PFSK-1 (cell line): ENCODE data around the gene IGSF5.

Experiments used
- FOXP2 ChIP-seq: optimal IDR thresholded peaks from 2 replicates; pipeline ENCODE3; 2011; ENCODE audit warnings: borderline replicate concordance, control low read depth, inconsistent platforms; ENCODE audit not compliant: insufficient read depth; ENCODE audit errors: extremely low read length, extremely low read depth
- POLR2AphosphoS5 ChIP-seq: IDR thresholded peaks from 2 replicates; pipeline ENCODE4 v1.6.1; 2012; ENCODE audit warnings: low read depth, mild to moderate bottlenecking, control low read depth, low read length, moderate library complexity
- SIN3A ChIP-seq: IDR thresholded peaks from 2 replicates; pipeline ENCODE4 v1.6.1; 2012; ENCODE audit warnings: mild to moderate bottlenecking, low read length, moderate library complexity, borderline replicate concordance; ENCODE audit not compliant: insufficient read depth
- TAF1 ChIP-seq: IDR thresholded peaks from 2 replicates; pipeline ENCODE4 v1.6.1; 2012; ENCODE audit warnings: low read length, control low read depth, borderline replicate concordance; ENCODE audit not compliant: insufficient read depth
- TF ChIP-seq, protein P1 (sequence below), 2 experiments: IDR thresholded peaks; 2 replicates each; pipeline versions ENCODE4 v1.6.1 to v1.8.0; 2011 to 2012; ENCODE audit warnings: low read depth in 2 of 2, low read length in 2 of 2, control low read depth in 1 of 2, inconsistent platforms in 1 of 2, mild to moderate bottlenecking in 1 of 2, moderate library complexity in 1 of 2; ENCODE audit not compliant: insufficient read depth in 1 of 2

Gene IGSF5

GRCh38 chr21:39845571-39846130 lies 100.7 kb downstream of the IGSF5 start:
- no peak for TF ChIP-seq POLR2AphosphoS5
- no peak for TF ChIP-seq SIN3A
- no peak for TF ChIP-seq TAF1
- TF ChIP-seq FOXP2: no peak
- TF ChIP-seq, protein P1, sequence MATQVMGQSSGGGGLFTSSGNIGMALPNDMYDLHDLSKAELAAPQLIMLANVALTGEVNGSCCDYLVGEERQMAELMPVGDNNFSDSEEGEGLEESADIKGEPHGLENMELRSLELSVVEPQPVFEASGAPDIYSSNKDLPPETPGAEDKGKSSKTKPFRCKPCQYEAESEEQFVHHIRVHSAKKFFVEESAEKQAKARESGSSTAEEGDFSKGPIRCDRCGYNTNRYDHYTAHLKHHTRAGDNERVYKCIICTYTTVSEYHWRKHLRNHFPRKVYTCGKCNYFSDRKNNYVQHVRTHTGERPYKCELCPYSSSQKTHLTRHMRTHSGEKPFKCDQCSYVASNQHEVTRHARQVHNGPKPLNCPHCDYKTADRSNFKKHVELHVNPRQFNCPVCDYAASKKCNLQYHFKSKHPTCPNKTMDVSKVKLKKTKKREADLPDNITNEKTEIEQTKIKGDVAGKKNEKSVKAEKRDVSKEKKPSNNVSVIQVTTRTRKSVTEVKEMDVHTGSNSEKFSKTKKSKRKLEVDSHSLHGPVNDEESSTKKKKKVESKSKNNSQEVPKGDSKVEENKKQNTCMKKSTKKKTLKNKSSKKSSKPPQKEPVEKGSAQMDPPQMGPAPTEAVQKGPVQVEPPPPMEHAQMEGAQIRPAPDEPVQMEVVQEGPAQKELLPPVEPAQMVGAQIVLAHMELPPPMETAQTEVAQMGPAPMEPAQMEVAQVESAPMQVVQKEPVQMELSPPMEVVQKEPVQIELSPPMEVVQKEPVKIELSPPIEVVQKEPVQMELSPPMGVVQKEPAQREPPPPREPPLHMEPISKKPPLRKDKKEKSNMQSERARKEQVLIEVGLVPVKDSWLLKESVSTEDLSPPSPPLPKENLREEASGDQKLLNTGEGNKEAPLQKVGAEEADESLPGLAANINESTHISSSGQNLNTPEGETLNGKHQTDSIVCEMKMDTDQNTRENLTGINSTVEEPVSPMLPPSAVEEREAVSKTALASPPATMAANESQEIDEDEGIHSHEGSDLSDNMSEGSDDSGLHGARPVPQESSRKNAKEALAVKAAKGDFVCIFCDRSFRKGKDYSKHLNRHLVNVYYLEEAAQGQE (IDR thresholded peaks at IDR 0.05; ENCODE audit: insufficient read depth in 1 of 2, low read depth in 2 of 2, low read length in 2 of 2): no peak

DNA sequence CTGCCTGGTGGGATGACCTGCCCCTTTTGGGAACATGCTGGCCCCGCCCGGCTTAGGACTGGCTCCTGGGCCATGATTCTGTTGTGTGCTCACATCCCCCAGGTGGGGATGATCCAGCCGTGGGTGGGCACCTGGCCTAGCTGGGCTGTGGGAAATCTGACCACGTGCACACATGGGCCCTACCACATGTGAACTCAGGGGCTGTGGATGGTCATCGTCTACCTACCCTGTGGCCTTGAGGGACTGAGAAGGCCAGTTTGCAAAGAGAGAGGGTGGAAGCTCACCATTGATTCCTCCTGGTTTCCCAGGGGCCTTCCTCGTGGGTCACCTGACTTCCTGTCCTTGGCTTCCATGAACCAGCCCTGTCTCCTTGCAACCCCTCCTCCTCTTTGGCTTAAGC lies 102.9 kb downstream of the IGSF5 start:
- TF ChIP-seq SIN3A (no peak), POLR2AphosphoS5 (no peak), TAF1 (no peak), FOXP2 (no peak)
- TF ChIP-seq, protein P1 (IDR thresholded peaks at IDR 0.05; ENCODE audit: insufficient read depth in 1 of 2, low read depth in 2 of 2, low read length in 2 of 2): no peak

GRCh38 chr21:39849014-39849655 lies 104.2 kb downstream of the IGSF5 start:
- no peak for TF ChIP-seq POLR2AphosphoS5
- TF ChIP-seq TAF1: no peak
- no peak for TF ChIP-seq FOXP2
- TF ChIP-seq SIN3A: no peak
- TF ChIP-seq, protein P1 (IDR thresholded peaks at IDR 0.05; ENCODE audit: insufficient read depth in 1 of 2, low read depth in 2 of 2, low read length in 2 of 2): no peak

- TF ChIP-seq POLR2AphosphoS5: no peak
- TF ChIP-seq TAF1: no peak
- no peak for TF ChIP-seq FOXP2
- TF ChIP-seq, protein P1 (IDR thresholded peaks at IDR 0.05; ENCODE audit: insufficient read depth in 1 of 2, low read depth in 2 of 2, low read length in 2 of 2): no peak
- no peak for TF ChIP-seq SIN3A
Observed at GRCh38 chr21:39850333-39850732, 105.3 kb downstream of the IGSF5 start.

- no peak for TF ChIP-seq SIN3A
- no peak for TF ChIP-seq FOXP2
- no peak for TF ChIP-seq TAF1
- no peak for TF ChIP-seq POLR2AphosphoS5
- TF ChIP-seq, protein P1 (IDR thresholded peaks at IDR 0.05; ENCODE audit: insufficient read depth in 1 of 2, low read depth in 2 of 2, low read length in 2 of 2): no peak
Observed at GRCh38 chr21:39851002-39851618, 106.1 kb downstream of the IGSF5 start.
